ENCODE measurements around the gene HCN3. TPM values are rescaled to one million over a fixed set of nuclear protein-coding genes. Genes with fewer than 3 reads are reported as not detected.

The HCN3 gene
- total and polyA plus RNA-seq, 2 of the 13 experiments (the other 11 are each of a cell fraction or from before 2014, with no cell fraction given) = 2.4 to 10.2 TPM

- in situ Hi-C loops (cut with HindIII; ENCODE audit: extremely low pct_ligation_motif_present, low pct_unique_long_range_greater_than_20kb) = no loop called here
- BruUV-seq (replicated peaks) = no TSS peak
- Histone ChIP-seq H3K4me2 (ENCODE audit: low read depth, low read length) (peak overlapping the region; percentile 98), H2AFZ (ENCODE audit: low read length) (no peak overlapping the region), H3K4me1 (ENCODE audit: insufficient read depth, low read length) (peaks cover 15% of the 10 kb centered on the region), H3K79me2 (ENCODE audit: insufficient read depth, low read length) (peaks cover 15% of the 10 kb centered on the region), H3K9ac (ENCODE audit: insufficient read depth, low read depth, low read length) (peak overlapping the region; percentile 82), H4K20me1 (ENCODE audit: insufficient read depth, low read length) (no peaks in the 10 kb centered on the region), H3K9me3 (ENCODE audit: low read length) (no peaks in the 10 kb centered on the region), H3K27me3 (ENCODE audit: control insufficient read depth in 1 of 2, insufficient read depth in 2 of 2, low read length in 2 of 2) (no peaks in the 10 kb centered on the region; a peak in 1 of 5 replicates), H3K36me3 (replicated peaks in 1 of 2; ENCODE audit: control insufficient read depth in 1 of 2, insufficient read depth in 2 of 2, low read length in 2 of 2) (peaks cover 17 to 43% of the 10 kb centered on the region in 2 experiments), H3K27ac (ENCODE audit: extremely low read length, insufficient read depth, low read length) (peak overlapping the region; percentile 73), H3K4me3 (replicated peaks in 1 of 3; ENCODE audit: insufficient read depth in 1 of 3, low read depth in 2 of 3, low read length in 3 of 3) (peak overlapping the region; percentile 84 to 90 (median 84))
- FAIRE-seq (no peak), ATAC-seq (peak; percentile 9), DNase-seq (ENCODE audit: low spot score) (no peak)
- intact Hi-C loops (cut with micrococcal nuclease; ENCODE audit: unreplicated experiment) = no loop called here
- TF ChIP-seq ZNF567 (CRISPR knock-in tag; IDR thresholded peaks at IDR 0.05; ENCODE audit: borderline replicate concordance) = 0 out of 2 replicates have a peak, but pooled peaks have one; percentile 14
- TF ChIP-seq FUBP1 (CRISPR knock-in tag; IDR thresholded peaks at IDR 0.05; ENCODE audit: borderline replicate concordance) = no peak
- TF ChIP-seq U2AF1 (optimal IDR thresholded peaks at IDR 0.05; ENCODE audit: low read depth, low read length) = peak; percentile 32
- no peak for TF ChIP-seq ZNF18 (CRISPR knock-in tag; IDR thresholded peaks at IDR 0.05; ENCODE audit: insufficient replicate concordance)
- TF ChIP-seq ZNF335 (CRISPR knock-in tag; IDR thresholded peaks at IDR 0.05) = 0 out of 2 replicates have a peak, but pooled peaks have one; percentile 4
- no peak for TF ChIP-seq RCOR2 (CRISPR knock-in tag; IDR thresholded peaks at IDR 0.05)
- TF ChIP-seq IRX3 (CRISPR knock-in tag; IDR thresholded peaks at IDR 0.05; ENCODE audit: borderline replicate concordance, low read depth) = 0 out of 2 replicates have a peak, but pooled peaks have one; percentile 32
- no peak for TF ChIP-seq YEATS4 (CRISPR knock-in tag; IDR thresholded peaks at IDR 0.05; ENCODE audit: borderline replicate concordance)
- TF ChIP-seq TFAP4 (IDR thresholded peaks at IDR 0.05; ENCODE audit: borderline replicate concordance, low read depth) = peak; percentile 33; the same call in 1 of the 2 replicates
- no peak for TF ChIP-seq ATRX (CRISPR knock-in tag; IDR thresholded peaks at IDR 0.05; ENCODE audit: borderline replicate concordance)
- TF ChIP-seq TCF12 (IDR thresholded peaks at IDR 0.05) = no peak
- TF ChIP-seq TCF12 (CRISPR knock-in tag; IDR thresholded peaks at IDR 0.05) = no peak
- 0 out of 2 replicates have a peak, but pooled peaks have one; percentile 74 for TF ChIP-seq HNRNPL (IDR thresholded peaks at IDR 0.05; ENCODE audit: low read depth, low read length)
- 0 out of 2 replicates have a peak, but pooled peaks have one; percentile 11 for TF ChIP-seq HIC2 (CRISPR knock-in tag; IDR thresholded peaks at IDR 0.05; ENCODE audit: low read depth)
- 0 out of 2 replicates have a peak, but pooled peaks have one; percentile 0 for TF ChIP-seq ZNF274 (CRISPR knock-in tag; IDR thresholded peaks at IDR 0.05)
- peak; percentile 1 for TF ChIP-seq ZEB1 (IDR thresholded peaks at IDR 0.05; ENCODE audit: insufficient replicate concordance, low read depth)
- no peak for TF ChIP-seq HHEX (CRISPR knock-in tag; IDR thresholded peaks at IDR 0.05)
- TF ChIP-seq HNRNPK (IDR thresholded peaks at IDR 0.05; ENCODE audit: low read depth, low read length, poor library complexity, severe bottlenecking) = no peak
- ChIA-PET CTCF (ENCODE audit: low intra/inter-chr PET ratio, low total read pairs) (interaction anchor here (1.1 kb wide), 1 partner anchor 11 kb away, joined by 6 read pairs; no protein-coding TSS in a partner anchor), POLR2A (interaction anchor here (1.0 to 4.8 kb wide), 11 partner anchors 10 to 302 kb away, joined by 3 to 69 read pairs (median 3); partner anchors contain the start of genes CLK2 and PKLR)
- 3% methylated on average over 6 of the region's 9 CpGs for WGBS (ENCODE audit: low lambda C conversion rate)
These were observed 15.8 kb upstream of the HCN3 start for GRCh38 chr1:155261493-155261851.
